ENCODE measurements around the gene SF3A1. TPM values are rescaled to one million over a fixed set of nuclear protein-coding genes. Genes with fewer than 3 reads are reported as not detected.
"Not testable (repeated sequence)": the region's sequence is repeated elsewhere in the genome, so short reads cannot be mapped to it uniquely, and the experiment has no call there.

Gene SF3A1, protein sequence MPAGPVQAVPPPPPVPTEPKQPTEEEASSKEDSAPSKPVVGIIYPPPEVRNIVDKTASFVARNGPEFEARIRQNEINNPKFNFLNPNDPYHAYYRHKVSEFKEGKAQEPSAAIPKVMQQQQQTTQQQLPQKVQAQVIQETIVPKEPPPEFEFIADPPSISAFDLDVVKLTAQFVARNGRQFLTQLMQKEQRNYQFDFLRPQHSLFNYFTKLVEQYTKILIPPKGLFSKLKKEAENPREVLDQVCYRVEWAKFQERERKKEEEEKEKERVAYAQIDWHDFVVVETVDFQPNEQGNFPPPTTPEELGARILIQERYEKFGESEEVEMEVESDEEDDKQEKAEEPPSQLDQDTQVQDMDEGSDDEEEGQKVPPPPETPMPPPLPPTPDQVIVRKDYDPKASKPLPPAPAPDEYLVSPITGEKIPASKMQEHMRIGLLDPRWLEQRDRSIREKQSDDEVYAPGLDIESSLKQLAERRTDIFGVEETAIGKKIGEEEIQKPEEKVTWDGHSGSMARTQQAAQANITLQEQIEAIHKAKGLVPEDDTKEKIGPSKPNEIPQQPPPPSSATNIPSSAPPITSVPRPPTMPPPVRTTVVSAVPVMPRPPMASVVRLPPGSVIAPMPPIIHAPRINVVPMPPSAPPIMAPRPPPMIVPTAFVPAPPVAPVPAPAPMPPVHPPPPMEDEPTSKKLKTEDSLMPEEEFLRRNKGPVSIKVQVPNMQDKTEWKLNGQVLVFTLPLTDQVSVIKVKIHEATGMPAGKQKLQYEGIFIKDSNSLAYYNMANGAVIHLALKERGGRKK
- polyA plus RNA-seq (ENCODE audit: insufficient read depth in 1 of 5, insufficient read length in 5 of 5, low replicate concordance in 1 of 5): 100 to 1,000 TPM; 105 to 165 (median 132) TPM
- long read RNA-seq, donor 1, full-length matches to known transcripts: 33 of 77 reads
- long read RNA-seq, donor 1, partial matches to known transcripts: 44 of 77 reads
- long read RNA-seq, donor 1, other reads (novel, unspliced or antisense): 0 of 77 reads
- long read RNA-seq, donor 2, full-length matches to known transcripts: 10 of 18 reads
- long read RNA-seq, donor 2, partial matches to known transcripts: 8 of 18 reads
- long read RNA-seq, donor 2, other reads (novel, unspliced or antisense): 0 of 18 reads
- long read RNA-seq, donor 3, full-length matches to known transcripts: 9 of 21 reads
- long read RNA-seq, donor 3, partial matches to known transcripts: 12 of 21 reads
- long read RNA-seq, donor 3, other reads (novel, unspliced or antisense): 0 of 21 reads
- long read RNA-seq, donor 4, full-length matches to known transcripts: 12 of 50 reads
- long read RNA-seq, donor 4, partial matches to known transcripts: 38 of 50 reads
- long read RNA-seq, donor 4, other reads (novel, unspliced or antisense): 0 of 50 reads
- long read RNA-seq, donor 5, full-length matches to known transcripts: 22 of 42 reads
- long read RNA-seq, donor 5, partial matches to known transcripts: 20 of 42 reads
- long read RNA-seq, donor 5, other reads (novel, unspliced or antisense): 0 of 42 reads
- long read RNA-seq, donor 6, full-length matches to known transcripts: 30 of 63 reads
- long read RNA-seq, donor 6, partial matches to known transcripts: 33 of 63 reads
- long read RNA-seq, donor 6, other reads (novel, unspliced or antisense): 0 of 63 reads
- long read RNA-seq, donor 7, full-length matches to known transcripts: 15 of 38 reads
- long read RNA-seq, donor 7, partial matches to known transcripts: 23 of 38 reads
- long read RNA-seq, donor 7, other reads (novel, unspliced or antisense): 0 of 38 reads
- long read RNA-seq, donor 8, full-length matches to known transcripts: 5 of 10 reads
- long read RNA-seq, donor 8, partial matches to known transcripts: 5 of 10 reads
- long read RNA-seq, donor 8, other reads (novel, unspliced or antisense): 0 of 10 reads

DNA sequence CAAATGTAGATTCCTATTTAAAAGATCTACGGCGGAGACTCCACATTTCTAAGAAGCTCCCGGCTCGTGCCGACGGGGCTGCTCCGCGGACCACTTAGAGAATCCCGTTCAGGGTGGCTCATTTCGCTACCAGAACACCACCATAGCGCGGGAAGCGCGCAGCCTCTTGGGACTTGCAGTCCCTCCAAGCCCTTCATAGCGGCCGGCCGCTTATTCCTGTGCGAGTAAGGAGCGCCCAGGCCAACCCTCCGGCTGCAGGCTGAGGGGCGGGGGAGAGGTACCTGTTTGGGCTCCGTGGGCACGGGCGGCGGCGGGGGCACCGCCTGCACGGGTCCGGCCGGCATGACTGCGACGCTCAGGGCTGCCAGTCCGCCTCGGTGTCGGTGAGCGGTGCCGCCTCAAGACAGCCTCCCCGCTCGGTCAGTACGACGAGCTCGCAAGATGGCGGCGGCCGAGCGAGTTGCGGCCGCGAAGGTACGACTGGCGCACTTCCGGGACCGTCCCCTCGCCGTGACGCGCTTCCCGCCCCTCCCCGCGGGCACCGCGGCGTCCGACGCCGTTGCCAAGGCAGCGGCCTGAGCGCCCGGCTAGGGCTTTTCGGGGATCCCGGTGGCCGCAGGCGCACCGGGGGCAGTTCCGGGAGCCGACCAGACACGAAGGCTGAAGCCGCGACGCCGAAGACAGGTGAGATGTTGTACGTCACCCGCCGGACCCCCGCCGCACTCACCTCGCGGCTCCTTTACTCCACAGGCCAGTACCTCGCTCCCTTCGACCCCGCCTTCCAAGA is at the start of gene SF3A1, which contains the start of gene CCDC157:
Gene SF3A1 (minus strand): TSS at position 446 of the 787 bp plus-strand sequence. CDS start 102 bp downstream, at position 344.
Gene CCDC157 (plus strand): TSS at position 559 of the 787 bp plus-strand sequence. CDS start 8,994 bp downstream, outside the sequence.
- DNase-seq: peak; percentile 93 to 94

DNA sequence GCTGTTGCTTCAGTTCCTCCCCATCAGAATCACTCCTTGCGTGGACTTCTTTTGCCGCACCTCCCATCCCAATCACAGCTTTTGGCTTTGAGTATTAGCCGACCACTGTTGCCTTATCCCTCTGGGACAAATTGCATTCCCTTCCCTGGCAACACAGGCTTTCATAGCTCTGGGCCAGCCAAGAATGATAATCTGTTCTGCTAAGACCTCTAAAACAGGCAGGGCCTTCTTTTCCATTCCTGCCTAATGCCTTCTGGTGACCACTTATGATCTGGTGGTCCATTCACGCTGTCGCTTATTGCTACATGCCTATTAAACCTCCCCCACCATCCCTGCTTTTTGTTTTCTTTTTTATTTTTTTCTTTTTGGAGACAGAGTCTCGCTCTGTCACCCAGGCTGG is 49.7 kb upstream of the SF3A1 start:
- DNase-seq: no peak

DNA sequence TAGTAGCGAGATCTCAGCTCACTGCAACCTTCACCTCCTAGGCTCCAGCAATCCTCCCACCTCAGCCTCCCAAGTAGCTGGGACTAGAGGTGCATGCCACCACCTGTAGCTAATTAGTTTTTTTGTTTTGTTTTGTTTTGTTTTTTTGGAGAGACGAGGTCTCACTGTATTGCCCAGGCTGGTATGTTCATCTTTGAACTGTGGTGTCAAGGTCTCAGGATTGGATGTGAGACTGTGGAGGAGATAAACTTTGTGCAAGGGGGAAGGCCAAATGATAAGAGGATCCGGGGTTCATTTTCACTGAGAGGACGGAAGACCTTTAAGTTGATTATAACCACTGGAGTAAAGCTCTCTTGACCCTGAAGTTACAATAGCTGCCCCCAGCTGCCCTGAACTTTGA is 49.0 kb upstream of the SF3A1 start:
- no peak for DNase-seq

DNA sequence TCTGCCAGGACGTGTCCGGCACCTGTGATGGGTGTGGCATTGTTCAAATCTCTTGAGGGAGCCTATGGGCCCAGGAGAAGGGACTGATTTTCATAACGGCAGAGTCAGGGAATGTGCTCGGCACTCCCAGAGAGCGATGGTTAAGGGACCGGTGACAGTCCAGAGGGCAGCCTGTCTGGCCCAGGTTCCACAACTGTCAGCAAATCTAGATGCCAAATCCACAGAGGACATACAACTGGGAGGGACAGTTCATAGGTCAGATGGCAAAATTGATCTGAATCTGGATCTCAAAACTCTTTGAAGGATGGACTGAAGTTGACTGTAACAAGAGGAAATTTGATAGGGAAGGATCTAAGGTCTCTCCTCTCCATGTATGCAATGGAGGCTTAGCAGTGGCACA is 47.6 kb upstream of the SF3A1 start:
- no peak for DNase-seq

DNA sequence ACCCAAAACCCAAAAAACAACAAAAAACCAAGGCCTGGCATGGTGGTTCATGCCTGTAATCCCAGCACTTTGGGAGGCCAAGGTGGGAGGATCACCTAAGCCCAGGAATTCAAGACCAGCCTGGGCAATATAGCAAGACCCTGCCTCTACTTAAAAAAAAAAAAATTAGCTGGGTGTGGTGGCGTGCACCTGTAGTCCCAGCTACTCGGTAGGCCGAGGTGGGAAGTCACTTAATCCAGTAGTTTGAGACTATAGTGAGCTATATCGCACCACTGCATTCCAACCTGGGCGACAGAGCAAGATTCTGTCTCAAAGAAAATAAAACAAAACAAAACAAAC is 46.0 kb upstream of the SF3A1 start:
- not testable (repeated sequence) for DNase-seq

DNA sequence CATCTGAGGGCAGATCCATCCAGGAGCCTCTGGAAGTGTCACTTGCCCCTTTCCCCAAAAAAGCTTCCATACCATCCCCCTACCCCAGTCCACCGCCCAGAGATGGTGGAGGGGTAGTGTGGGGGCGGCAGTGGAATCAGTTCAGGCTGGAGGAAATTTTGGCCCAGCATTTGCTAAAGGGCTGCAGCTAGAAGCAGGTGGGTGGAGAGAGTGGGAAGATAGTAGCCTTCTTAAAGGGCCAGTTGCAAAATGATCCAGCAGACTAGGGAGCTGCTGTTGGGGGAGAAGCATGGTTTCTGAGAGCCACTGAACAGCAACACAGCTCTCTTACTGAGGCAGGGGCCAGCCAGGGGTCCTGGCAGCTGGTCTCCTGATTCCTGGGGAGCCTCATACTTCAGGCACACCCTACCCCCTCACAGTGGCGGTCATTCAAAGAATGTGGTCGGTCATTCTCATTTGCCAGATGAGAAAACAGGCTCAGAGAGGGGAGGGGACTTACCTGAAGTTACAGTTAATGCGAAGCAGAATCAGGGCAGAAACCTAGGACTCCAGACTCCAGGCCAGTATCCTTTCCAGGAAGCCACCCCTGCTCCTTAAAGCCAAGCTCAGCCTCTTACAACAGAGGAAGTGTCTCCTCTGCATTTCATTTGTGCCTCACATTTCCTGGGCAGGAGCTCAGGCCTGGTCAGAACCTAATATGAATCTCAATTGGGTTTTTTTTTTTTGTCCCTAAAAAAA is 45.5 kb upstream of the SF3A1 start:
- no peak for DNase-seq

DNA sequence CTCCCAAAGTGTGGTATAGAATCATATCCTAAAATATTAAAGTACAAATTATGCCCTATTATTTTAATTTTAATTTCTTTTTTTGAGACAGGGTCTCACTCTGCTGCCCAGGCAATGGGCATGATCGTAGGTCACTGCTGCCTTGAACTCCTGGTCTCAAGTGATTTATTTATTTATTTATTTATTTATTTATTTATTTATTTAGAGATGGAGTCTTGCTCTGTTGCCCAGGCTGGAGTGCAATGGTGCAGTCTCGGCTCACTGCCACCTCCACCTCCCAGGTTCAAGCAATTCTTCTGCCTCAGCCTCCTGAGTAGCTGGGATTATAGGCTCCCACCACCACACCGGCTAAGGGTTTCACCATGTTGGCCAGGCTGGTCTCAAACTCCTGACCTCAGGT is 44.3 kb upstream of the SF3A1 start:
- DNase-seq: not testable (repeated sequence)

DNA sequence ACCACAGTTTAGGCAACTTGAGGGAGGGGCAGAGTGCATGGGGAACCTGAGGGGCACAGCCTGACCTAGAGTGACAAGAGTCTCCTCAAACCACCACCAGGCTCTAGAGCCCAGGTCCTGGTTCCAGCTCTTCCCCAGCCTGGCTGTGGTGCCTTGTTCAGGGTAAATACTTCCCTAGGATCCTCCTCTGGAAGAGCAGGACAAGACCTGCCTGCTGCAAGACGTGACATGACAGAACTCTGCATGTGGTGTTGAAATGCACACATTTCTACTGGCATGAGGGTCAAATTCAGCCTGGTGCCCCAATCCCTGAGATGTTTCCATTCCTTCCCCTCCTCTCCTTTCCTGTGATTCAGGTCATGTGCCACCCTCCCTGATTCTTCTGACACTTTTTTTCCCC is 43.5 kb upstream of the SF3A1 start:
- DNase-seq: no peak

DNA sequence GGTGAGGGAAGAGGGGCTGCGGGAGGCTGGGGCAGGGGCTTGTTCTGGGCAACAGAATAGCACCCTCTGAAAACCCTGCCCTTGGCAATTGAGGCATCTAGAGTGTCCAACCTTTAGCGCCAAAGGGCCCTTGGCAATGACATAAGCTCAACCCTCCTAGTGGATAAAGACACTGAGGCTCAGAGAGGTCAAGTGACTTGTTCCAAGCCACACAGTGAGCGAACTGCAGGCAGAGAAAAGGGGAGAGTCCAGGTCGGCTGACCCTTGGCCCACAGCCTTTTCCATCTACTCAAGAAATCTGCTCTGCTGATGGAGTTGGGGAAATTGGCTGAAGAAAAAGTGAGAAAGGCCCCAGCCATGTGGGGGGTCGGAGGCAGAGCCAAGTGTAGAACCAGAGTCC is 43.0 kb upstream of the SF3A1 start:
- no peak for DNase-seq

DNA sequence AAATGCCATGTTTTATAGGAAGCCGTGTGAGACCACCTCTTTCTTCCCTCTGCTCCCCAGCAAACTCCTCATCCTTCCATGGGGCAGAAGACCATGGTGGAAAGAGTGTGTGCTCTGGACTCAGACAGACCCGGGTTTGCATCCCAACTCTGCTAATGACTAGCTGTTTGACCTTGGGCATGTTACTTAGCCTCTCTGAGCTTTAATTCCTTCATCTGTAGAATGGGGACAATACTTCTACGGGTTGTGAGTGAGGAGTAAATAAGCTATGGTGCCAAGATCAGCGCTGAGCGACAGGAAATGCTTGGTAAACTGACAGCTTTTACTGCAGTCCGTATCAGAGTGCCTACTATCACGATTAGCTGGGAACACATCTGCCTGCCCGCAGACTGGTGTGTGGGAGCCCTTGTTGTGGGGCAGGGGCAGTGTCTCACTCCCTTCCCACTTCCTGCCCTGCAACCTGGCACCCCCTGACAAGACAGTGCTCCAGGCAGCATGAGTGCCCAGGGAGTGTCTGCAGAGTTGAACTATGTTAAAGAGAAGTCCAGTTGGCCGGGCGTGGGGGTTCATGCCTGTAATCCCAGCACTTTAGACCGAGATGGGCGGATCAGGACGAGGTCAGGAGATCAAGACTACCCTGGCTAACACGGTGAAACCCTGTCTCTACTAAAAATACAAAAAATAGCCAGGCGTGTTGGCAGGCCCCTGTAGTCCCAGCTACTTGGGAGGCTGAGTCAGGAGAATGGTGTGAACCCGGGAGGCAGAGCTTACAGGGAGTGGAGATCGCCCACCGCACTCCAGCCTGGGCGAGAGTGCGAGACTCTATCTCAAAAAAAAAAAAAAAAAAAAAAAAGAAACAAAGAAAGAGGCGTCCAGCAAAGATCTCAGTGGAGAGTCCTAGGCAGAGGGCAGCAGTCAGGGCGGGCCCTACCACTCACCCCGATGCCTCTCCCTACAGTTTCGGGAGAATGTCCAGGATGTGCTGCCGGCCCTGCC is 42.3 kb upstream of the SF3A1 start:
- no peak for DNase-seq

DNA sequence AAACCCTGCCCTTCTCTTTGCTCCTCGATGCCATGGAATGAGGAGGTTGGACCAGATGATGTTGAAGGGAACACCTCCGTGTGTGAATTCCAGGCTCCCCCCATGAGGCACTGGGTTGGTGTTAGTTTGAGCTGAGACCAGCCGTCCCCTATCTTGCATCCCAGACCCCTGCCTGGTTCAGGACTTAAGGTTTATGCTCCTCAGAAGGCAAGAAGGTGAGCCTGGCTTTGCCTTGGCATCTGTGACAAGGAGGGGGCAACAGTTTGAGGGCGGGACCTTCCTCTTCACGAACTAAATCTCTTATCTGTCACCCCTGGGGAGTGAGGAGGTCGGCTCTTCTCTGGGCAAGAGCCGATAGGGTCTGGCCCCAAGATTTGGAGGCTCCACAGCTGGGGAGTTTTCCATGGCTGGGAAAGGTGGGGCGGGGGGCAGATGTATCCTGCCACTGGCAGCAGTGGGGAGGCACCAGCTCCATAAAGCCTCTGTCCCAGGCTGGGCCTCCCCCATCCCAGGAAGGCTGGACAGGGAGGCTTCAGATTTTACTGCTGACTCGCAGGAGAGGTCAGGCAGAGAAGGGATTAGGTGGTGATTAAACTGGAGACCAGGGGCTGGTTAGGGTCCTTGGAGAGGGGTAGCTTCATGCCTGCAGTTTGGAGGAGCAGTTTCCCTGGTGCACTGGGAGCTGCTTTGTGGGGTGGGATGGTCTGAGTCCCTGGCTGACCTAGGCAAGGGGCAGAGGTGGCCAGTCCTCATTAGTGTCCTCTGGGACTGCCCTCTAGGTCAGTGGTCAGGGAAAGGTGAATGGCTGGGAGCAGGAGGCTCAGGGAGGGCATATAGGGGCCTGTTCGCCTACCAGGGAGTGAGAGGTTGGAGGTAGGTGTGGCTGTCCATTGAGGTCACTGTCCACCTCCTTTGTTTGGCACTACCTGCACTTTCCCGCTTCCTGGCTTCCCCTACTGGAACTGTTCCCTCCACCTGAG is 41.3 kb upstream of the SF3A1 start:
- DNase-seq: no peak

DNA sequence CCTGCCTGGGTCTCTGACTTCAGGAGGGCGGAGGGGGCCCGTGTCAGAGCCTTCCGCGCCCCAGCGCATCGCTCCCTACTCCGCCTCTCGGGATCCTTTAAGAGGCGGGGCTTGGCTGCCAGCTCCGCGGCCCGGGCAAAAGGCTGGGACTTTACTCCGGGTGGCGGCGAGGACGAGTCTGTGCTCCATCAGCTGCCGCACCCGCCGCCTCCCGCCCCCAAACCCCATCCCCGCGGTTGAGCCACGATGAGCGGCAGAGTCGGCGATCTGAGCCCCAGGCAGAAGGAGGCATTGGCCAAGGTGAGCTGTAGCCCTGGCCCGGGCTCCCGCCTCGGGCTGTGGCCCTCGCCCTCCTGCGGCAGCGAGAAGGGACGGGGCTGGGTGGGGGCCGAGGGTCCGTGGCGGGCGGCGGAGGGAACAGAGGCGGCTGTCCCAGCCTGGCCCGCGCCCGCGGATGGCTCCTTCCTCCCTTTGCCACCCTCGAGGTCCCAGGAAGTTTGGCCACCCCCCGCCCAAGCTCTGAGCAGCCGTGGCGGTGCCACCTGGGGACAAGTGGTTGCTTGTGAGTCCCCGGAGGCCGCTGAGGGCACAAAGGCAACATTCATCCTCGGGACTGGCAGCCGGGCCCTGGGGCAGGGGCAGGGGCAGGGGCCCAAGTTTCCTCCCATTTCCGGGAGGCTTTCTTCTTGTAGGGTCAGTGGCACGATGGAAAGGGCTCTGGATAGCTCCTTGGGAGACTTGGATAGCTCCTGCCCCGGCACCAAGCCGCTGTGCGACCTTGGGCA is 40.4 kb upstream of the SF3A1 start, which contains the start of gene SEC14L2:
Gene SEC14L2 (plus strand): TSS at position 148 of the 785 bp plus-strand sequence. CDS start 99 bp downstream, at position 247.
- DNase-seq: peak; percentile 49 to 54

DNA sequence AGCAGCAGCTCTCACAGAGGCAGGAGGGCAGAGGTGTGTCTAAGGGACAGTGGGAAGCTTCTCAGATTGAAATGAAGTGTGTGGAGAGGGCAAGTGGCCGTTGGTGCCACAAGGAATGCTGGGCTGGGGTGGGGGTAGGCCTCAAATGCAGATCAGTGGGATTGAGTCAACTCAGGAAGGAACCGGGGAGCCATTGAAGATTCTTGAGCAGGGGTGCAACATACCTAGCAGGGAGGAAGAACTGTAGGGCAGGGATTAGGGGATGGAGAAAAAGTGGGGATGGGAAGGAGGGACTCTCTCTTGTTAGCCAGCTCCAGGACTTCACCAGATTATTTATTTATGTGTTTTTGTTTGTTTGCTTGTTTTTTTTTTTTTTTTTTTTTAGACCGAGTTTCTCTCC is 37.2 kb upstream of the SF3A1 start:
- no peak for DNase-seq

DNA sequence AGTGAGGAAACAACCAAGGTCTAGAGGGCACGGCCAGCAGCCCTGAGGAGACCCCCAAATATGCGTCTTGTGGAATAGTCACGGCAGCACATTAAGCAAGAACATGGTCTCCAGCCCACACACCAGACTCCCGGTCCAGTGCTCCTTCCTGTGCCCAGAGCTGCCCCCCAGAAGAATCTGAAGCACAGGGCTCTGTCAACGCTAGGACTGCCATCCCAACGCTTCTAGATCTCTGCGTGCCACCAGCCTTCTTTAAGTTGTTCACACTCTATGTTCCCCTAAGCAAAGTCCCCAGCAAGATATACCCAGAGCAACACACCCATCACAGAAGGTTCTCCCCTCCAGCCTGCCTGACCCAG is 36.6 kb upstream of the SF3A1 start:
- no peak for DNase-seq

DNA sequence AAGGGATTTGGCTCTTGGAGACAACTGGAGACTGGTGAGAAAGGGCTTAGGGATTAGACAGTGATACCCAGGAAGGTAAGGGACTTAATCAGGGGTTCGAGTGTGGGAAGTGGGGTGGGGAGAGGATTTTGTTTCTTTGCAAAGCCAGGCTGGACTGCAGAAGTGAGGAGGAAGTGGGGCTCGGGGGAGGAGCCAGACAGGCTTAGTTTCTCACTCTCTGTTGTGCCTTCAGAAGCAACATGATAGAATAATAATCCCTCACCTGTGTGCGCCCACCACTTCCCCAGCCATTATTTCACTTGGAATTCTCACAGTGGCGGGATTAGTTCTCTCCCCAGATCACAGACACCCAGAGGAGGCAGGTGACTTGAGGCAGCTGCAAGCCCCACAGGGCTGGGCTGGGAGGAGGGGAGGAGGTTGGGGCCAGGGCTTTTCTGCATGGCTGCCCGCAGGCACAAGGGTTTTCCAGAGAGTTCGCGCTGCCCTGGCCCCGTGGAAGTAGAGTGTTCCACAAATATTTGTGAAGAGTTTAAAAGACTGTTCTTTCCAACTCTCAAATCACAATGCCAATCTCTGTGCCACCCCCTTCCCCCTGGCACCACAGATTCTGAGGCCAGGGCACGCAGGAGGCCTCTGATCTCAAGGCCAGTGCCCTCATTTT is 36.1 kb upstream of the SF3A1 start:
- DNase-seq: no peak
